Caco-2 (cell line): ENCODE measurements around the gene PLXNA4. TPM values are rescaled to one million over a fixed set of nuclear protein-coding genes. Genes with fewer than 3 reads are reported as not detected.

Source experiments
- BruUV-seq: library from RNA; stranded (reverse); fragments of 400-500 nt; replicated peaks from 2 replicates; lab custom pipeline; 2021; lab: Mats Ljungman, UMichigan
- CTCF ChIA-PET: fragments of 300-600 bp; sonication (Branson Sonifier 250); formaldehyde crosslinking; loops from one replicate; lab custom pipeline; 2022; ENCODE audit warnings: antibody characterized with exemption; lab: Charles Lee
- POLR2A ChIA-PET: fragments of 300-600 bp; sonication (Branson Sonifier 250); formaldehyde crosslinking; loops from one replicate; lab custom pipeline; 2022; ENCODE audit warnings: antibody characterized with exemption; lab: Charles Lee
- DNase-seq, 2 experiments: peaks; one replicate each; pipeline versions ENCODE4 v3.0.0 to v3.0.0-alpha.2; 2020 to 2022
- H3K27me3 ChIP-seq: replicated peaks from 2 replicates; pipeline ENCODE4 v1.6.0; 2011; ENCODE audit warnings: low read length; ENCODE audit not compliant: control insufficient read depth, insufficient read depth
- H3K36me3 ChIP-seq: 2 replicates; pipeline ENCODE4 v1.5.1; 2011; ENCODE audit warnings: low read length; ENCODE audit not compliant: control insufficient read depth, insufficient read depth
- H3K4me1 ChIP-seq: fragments of 250-450 bp; sonication (Bioruptor Pico); 2 replicates; pipeline ENCODE4 v1.5.1; 2020; ENCODE audit warnings: mild to moderate bottlenecking
- H3K4me3 ChIP-seq: 2 replicates; pipeline ENCODE4 v1.5.1; 2011; ENCODE audit warnings: low read depth, mild to moderate bottlenecking, control low read depth, low read length
- H3K9me3 ChIP-seq: fragments of 250-450 bp; sonication (Bioruptor Pico); 2 replicates; pipeline ENCODE4 v1.5.1; 2020; ENCODE audit warnings: mild to moderate bottlenecking, moderate library complexity
- H3K27ac Mint-ChIP-seq: one replicate; pipeline ENCODE4 v1.8.0; 2022; ENCODE audit warnings: mixed read lengths; ENCODE audit not compliant: unreplicated experiment
- H3K27me3 Mint-ChIP-seq: one replicate; pipeline ENCODE4 v1.8.0; 2022; ENCODE audit warnings: mixed read lengths; ENCODE audit not compliant: insufficient read depth, unreplicated experiment
- H3K36me3 Mint-ChIP-seq: one replicate; pipeline ENCODE4 v1.8.0; 2022; ENCODE audit warnings: mild to moderate bottlenecking, mixed read lengths; ENCODE audit not compliant: insufficient read depth, unreplicated experiment
- H3K4me1 Mint-ChIP-seq: one replicate; pipeline ENCODE4 v1.8.0; 2022; ENCODE audit warnings: low read depth, mixed read lengths; ENCODE audit not compliant: unreplicated experiment
- H3K4me3 Mint-ChIP-seq: one replicate; pipeline ENCODE4 v1.8.0; 2022; ENCODE audit warnings: mild to moderate bottlenecking, moderate library complexity, mixed read lengths; ENCODE audit not compliant: unreplicated experiment
- H3K9me3 Mint-ChIP-seq: one replicate; pipeline ENCODE4 v1.8.0; 2022; ENCODE audit warnings: mixed read lengths; ENCODE audit not compliant: unreplicated experiment
- CTCF ChIP-seq, 2 experiments: fragments of 200-600 bp in 1 of 2; IDR thresholded peaks; 1 replicate in 1 of 2; 2 replicates in 1 of 2; pipeline versions ENCODE4 v1.5.1 to v1.8.0; 2011 to 2022; ENCODE audit warnings: antibody characterized with exemption in 1 of 2, control low read depth in 1 of 2, inconsistent platforms in 1 of 2, low read depth in 1 of 2, low read length in 1 of 2, mild to moderate bottlenecking in 1 of 2, moderate library complexity in 1 of 2; ENCODE audit not compliant: insufficient read depth in 1 of 2, severe bottlenecking in 1 of 2, unreplicated experiment in 1 of 2
- intact Hi-C: fragments of 100-400 bp; cut with micrococcal nuclease; formaldehyde crosslinking; loops from one replicate; pipeline ENCODE4 v1.10.0; 2022; ENCODE audit not compliant: unreplicated experiment
- total RNA-seq: library from RNA; stranded (reverse); gene quantifications from 2 replicates; pipeline ENCODE4 v1.2.3, GENCODE V29; 2022

The PLXNA4 gene
- total RNA-seq, 1 experiment from 2014 or later, result 0.43 TPM

- H3K4me3 Mint-ChIP-seq, result no peak overlapping the region
- no peaks in the 10 kb centered on the region for H3K9me3 ChIP-seq
- POLR2A ChIA-PET, result no interaction called here
These were observed 100.6 kb downstream of the PLXNA4 start for GRCh38 chr7:132475669-132476116.

GRCh38 chr7:132475037-132475668 lies 101.1 kb downstream of the PLXNA4 start:
- no peaks in the 10 kb centered on the region; the same call in 1 of the 2 replicates for H3K27me3 ChIP-seq
- TF ChIP-seq CTCF (IDR thresholded peaks at IDR 0.05; ENCODE audit: insufficient read depth in 1 of 2, low read depth in 1 of 2, low read length in 1 of 2, severe bottlenecking in 1 of 2, unreplicated experiment in 1 of 2), result no peak
- no peaks in the 10 kb centered on the region for H3K4me1 ChIP-seq
- POLR2A ChIA-PET, result no interaction called here
- H3K36me3 Mint-ChIP-seq, result no peaks in the 10 kb centered on the region
- no peaks in the 10 kb centered on the region for H3K36me3 ChIP-seq
- no peaks in the 10 kb centered on the region for H3K9me3 ChIP-seq
- no TSS peak for BruUV-seq
- CTCF ChIA-PET, result interaction anchor here (1.4 kb wide), 1 partner anchor 156 kb away, joined by 4 read pairs; no protein-coding TSS in a partner anchor
- H3K9me3 Mint-ChIP-seq, result no peaks in the 10 kb centered on the region
- no peak overlapping the region for H3K4me3 ChIP-seq
- intact Hi-C loops, result no loop called here
- H3K4me1 Mint-ChIP-seq, result no peaks in the 10 kb centered on the region
- H3K4me3 Mint-ChIP-seq, result no peak overlapping the region
- no peak for DNase-seq
- H3K27me3 Mint-ChIP-seq, result peaks cover 25% of the 10 kb centered on the region
- no peak overlapping the region for H3K27ac Mint-ChIP-seq

More at GRCh38 chr7:132475669-132476116, 100.6 kb downstream of the PLXNA4 start:
- DNase-seq, result no peak
- Mint-ChIP-seq H3K27ac (no peak overlapping the region), H3K27me3 (peaks cover 23% of the 10 kb centered on the region), H3K4me1 (no peaks in the 10 kb centered on the region), H3K36me3 (no peaks in the 10 kb centered on the region), H3K9me3 (no peaks in the 10 kb centered on the region)
- CTCF ChIA-PET, result interaction anchor here (1.4 kb wide), 1 partner anchor 157 kb away, joined by 4 read pairs; no protein-coding TSS in a partner anchor
- Histone ChIP-seq H3K36me3 (no peaks in the 10 kb centered on the region), H3K4me1 (no peaks in the 10 kb centered on the region), H3K27me3 (no peaks in the 10 kb centered on the region; the same call in 1 of the 2 replicates), H3K4me3 (no peak overlapping the region)
- BruUV-seq, result no TSS peak
- intact Hi-C loops, result no loop called here
- TF ChIP-seq CTCF (IDR thresholded peaks at IDR 0.05; ENCODE audit: insufficient read depth in 1 of 2, low read depth in 1 of 2, low read length in 1 of 2, severe bottlenecking in 1 of 2, unreplicated experiment in 1 of 2), result no peak

GRCh38 chr7:132472463-132473120 lies 103.7 kb downstream of the PLXNA4 start:
- no peaks in the 10 kb centered on the region for H3K36me3 ChIP-seq
- H3K4me1 ChIP-seq, result no peaks in the 10 kb centered on the region
- POLR2A ChIA-PET, result interaction anchor here (0.5 kb wide), 1 partner anchor 60 kb away, joined by 3 read pairs; no protein-coding TSS in a partner anchor
- no peak for TF ChIP-seq CTCF (IDR thresholded peaks at IDR 0.05; ENCODE audit: insufficient read depth in 1 of 2, low read depth in 1 of 2, low read length in 1 of 2, severe bottlenecking in 1 of 2, unreplicated experiment in 1 of 2)
- no peaks in the 10 kb centered on the region for H3K9me3 ChIP-seq
- Mint-ChIP-seq H3K36me3 (no peaks in the 10 kb centered on the region), H3K9me3 (no peaks in the 10 kb centered on the region), H3K27me3 (peaks cover 25% of the 10 kb centered on the region), H3K4me3 (no peak overlapping the region), H3K4me1 (no peaks in the 10 kb centered on the region), H3K27ac (no peak overlapping the region)
- CTCF ChIA-PET, result no interaction called here
- intact Hi-C loops, result no loop called here
- H3K27me3 ChIP-seq, result no peaks in the 10 kb centered on the region; the same call in 1 of the 2 replicates
- DNase-seq, result no peak
- no TSS peak for BruUV-seq
- H3K4me3 ChIP-seq, result no peak overlapping the region
